ENCODE measurements around the gene EIF1AX.

GRCh38 chrX:20129547-20129946 is 12.1 kb downstream of the EIF1AX start:
- no peak for TF ChIP-seq CTCF (IDR thresholded peaks at IDR 0.05)
- TF ChIP-seq POLR2A (IDR thresholded peaks at IDR 0.05) = no peak

All from esophagus squamous epithelium (tissue), 4 donors.